Esophagus muscularis mucosa (tissue), 3 donors: Measurements from ENCODE around the gene ADAMTS17.

Source experiments
- POLR2A ChIP-seq: fragments of 450-650 bp; IDR thresholded peaks from one replicate; pipeline ENCODE4 v1.6.1; 2017; ENCODE audit warnings: antibody characterized with exemption, moderate library complexity, mild to moderate bottlenecking, low read depth
- POLR2AphosphoS5 ChIP-seq, 2 donors: sonication (generic); formaldehyde crosslinking; IDR thresholded peaks; one replicate each; pipeline ENCODE4 v1.6.1; 2017; ENCODE audit warnings: antibody characterized with exemption in 2 of 2
- TF ChIP-seq, protein P1 (sequence below), 3 experiments: fragments of 200-600 bp in 2 of 3; fragments of 450-650 bp in 1 of 3; sonication (generic) in 2 of 3; IDR thresholded peaks; one replicate each; pipeline ENCODE4 v1.5.1; 2017 to 2019; ENCODE audit warnings: antibody characterized with exemption in 3 of 3, mild to moderate bottlenecking in 2 of 3, moderate library complexity in 1 of 3

DNA sequence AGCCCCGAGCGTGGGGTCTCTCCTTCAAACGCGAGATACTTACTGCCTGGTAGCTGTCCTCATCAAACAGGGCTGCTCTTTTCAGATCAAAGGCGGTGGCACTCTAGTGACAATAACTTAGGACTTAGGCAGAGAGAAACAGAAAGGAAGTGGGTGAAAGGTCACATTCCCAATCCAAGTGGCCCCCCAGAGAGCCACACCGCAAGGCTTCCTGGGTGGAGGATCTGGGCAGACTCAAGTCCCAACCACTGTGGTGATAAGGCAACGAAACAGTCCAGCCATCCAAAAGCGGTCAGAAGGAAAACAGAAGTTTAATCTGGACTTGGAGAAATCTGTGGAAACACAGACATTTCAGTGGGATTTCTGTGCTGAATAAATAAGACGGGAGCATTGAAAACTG lies 227.2 kb downstream of the ADAMTS17 start:
- TF ChIP-seq POLR2A, result no peak
- TF ChIP-seq, protein P1, sequence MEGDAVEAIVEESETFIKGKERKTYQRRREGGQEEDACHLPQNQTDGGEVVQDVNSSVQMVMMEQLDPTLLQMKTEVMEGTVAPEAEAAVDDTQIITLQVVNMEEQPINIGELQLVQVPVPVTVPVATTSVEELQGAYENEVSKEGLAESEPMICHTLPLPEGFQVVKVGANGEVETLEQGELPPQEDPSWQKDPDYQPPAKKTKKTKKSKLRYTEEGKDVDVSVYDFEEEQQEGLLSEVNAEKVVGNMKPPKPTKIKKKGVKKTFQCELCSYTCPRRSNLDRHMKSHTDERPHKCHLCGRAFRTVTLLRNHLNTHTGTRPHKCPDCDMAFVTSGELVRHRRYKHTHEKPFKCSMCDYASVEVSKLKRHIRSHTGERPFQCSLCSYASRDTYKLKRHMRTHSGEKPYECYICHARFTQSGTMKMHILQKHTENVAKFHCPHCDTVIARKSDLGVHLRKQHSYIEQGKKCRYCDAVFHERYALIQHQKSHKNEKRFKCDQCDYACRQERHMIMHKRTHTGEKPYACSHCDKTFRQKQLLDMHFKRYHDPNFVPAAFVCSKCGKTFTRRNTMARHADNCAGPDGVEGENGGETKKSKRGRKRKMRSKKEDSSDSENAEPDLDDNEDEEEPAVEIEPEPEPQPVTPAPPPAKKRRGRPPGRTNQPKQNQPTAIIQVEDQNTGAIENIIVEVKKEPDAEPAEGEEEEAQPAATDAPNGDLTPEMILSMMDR (IDR thresholded peaks at IDR 0.05), result no peak
- TF ChIP-seq POLR2AphosphoS5 (IDR thresholded peaks at IDR 0.05), result no peak
